Mesendoderm (in vitro differentiated cells): ENCODE results near the gene FCN2.

Experiments
- DNase-seq: peaks from one replicate; pipeline ENCODE4 v3.0.0; 2013
- H2AK5ac ChIP-seq: 2 replicates; pipeline ENCODE4 v1.6.1; 2013; ENCODE audit warnings: low read length, inconsistent platforms
- H2BK120ac ChIP-seq: 2 replicates; pipeline ENCODE4 v1.6.1; 2013; ENCODE audit warnings: low read depth, mild to moderate bottlenecking, low read length, moderate library complexity, mixed read lengths
- H2BK15ac ChIP-seq: replicated peaks from 2 replicates; pipeline ENCODE4 v1.6.1; 2013; ENCODE audit warnings: low read depth, mild to moderate bottlenecking, moderate library complexity
- H2BK5ac ChIP-seq: 2 replicates; pipeline ENCODE4 v1.6.1; 2013; ENCODE audit warnings: low read length, inconsistent platforms
- H3K18ac ChIP-seq: 2 replicates; pipeline ENCODE4 v1.6.1; 2013; ENCODE audit warnings: mild to moderate bottlenecking, low read length, mixed read lengths
- H3K23ac ChIP-seq: one replicate; pipeline ENCODE4 v1.6.1; 2013; ENCODE audit warnings: low read length
- H3K27ac ChIP-seq: 2 replicates; pipeline ENCODE4 v1.5.1; 2013; ENCODE audit warnings: low read depth, mild to moderate bottlenecking, inconsistent platforms, low read length, moderate library complexity
- H3K27me3 ChIP-seq: 2 replicates; pipeline ENCODE4 v1.6.1; 2013; ENCODE audit warnings: low read length, control low read depth, mild to moderate bottlenecking, inconsistent platforms; ENCODE audit not compliant: insufficient read depth, poor library complexity
- H3K36me3 ChIP-seq: 2 replicates; pipeline ENCODE4 v1.6.1; 2013; ENCODE audit warnings: low read length, inconsistent platforms; ENCODE audit not compliant: control insufficient read depth, insufficient read depth
- H3K4ac ChIP-seq: one replicate; pipeline ENCODE4 v1.6.1; 2013; ENCODE audit warnings: low read depth, mild to moderate bottlenecking, low read length, moderate library complexity
- H3K4me1 ChIP-seq: 2 replicates; pipeline ENCODE4 v1.6.1; 2013; ENCODE audit warnings: low read depth, low read length, inconsistent platforms; ENCODE audit not compliant: control insufficient read depth
- H3K4me2 ChIP-seq: 2 replicates; pipeline ENCODE4 v1.6.1; 2013; ENCODE audit warnings: low read length
- H3K4me3 ChIP-seq: 2 replicates; pipeline ENCODE4 v1.5.1; 2013; ENCODE audit warnings: mild to moderate bottlenecking, low read length
- H3K56ac ChIP-seq: one replicate; pipeline ENCODE4 v1.6.1; 2013; ENCODE audit warnings: low read length
- H3K79me1 ChIP-seq: 2 replicates; pipeline ENCODE4 v1.6.1; 2013; ENCODE audit warnings: low read length, inconsistent platforms
- H3K79me2 ChIP-seq: 2 replicates; pipeline ENCODE4 v1.6.1; 2013; ENCODE audit warnings: mild to moderate bottlenecking, low read length; ENCODE audit not compliant: control insufficient read depth, insufficient read depth
- H3K9ac ChIP-seq: 2 replicates; pipeline ENCODE4 v1.6.1; 2013; ENCODE audit warnings: low read length, inconsistent platforms
- H4K5ac ChIP-seq: one replicate; pipeline ENCODE4 v1.6.1; 2013; ENCODE audit warnings: low read length
- H4K8ac ChIP-seq: one replicate; pipeline ENCODE4 v1.6.1; 2013; ENCODE audit warnings: low read depth, mild to moderate bottlenecking, control low read depth, low read length, moderate library complexity
- WGBS: extraction: QIAGEN DNeasy Blood & Tissue Kit; methylation state at CpG from one replicate; pipeline ENCODE4 v1.1.7; 2013; ENCODE audit warnings: low lambda C conversion rate, missing lambda C conversion rate; ENCODE audit not compliant: insufficient coverage; ENCODE audit errors: extremely low coverage; 5-methylcytosine and 5-hydroxymethylcytosine counted together

FCN2 gene

DNA sequence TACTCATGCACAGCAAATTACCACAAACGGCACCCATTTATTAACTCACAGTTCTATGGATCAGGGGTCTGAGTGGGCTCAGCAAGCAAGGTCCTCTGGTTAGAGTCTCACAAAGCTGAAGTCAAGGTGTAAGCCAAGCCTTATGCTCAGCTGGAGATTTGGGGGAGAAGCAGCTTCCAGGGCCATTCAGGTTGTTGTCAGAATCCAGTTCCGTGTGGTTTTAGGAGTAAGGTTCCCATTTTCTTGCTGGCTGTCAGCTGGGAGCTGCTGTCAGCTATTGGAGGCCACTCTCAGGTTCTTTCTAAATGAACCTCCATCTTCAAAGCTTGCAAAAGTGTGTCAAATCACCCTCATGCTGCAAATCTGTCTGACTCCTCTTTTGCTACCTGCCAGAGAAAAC lies 17.7 kb downstream of the FCN2 start:
- H4K5ac ChIP-seq: no peak overlapping the region
- H3K23ac ChIP-seq: no peak overlapping the region
- no peak overlapping the region for H4K8ac ChIP-seq
- H2BK120ac ChIP-seq: no peak overlapping the region
- no peak overlapping the region for H2AK5ac ChIP-seq
- H3K18ac ChIP-seq: no peak overlapping the region
- no peak overlapping the region for H3K4me3 ChIP-seq
- no CpG with 5 or more reads among the region's 2 CpGs for whole genome bisulfite sequencing
- no peaks in the 10 kb centered on the region for H3K36me3 ChIP-seq
- H2BK15ac ChIP-seq: no peak overlapping the region
- H3K9ac ChIP-seq: no peak overlapping the region
- no peak overlapping the region for H3K4ac ChIP-seq
- no peak overlapping the region for H3K27ac ChIP-seq
- H3K79me1 ChIP-seq: no peaks in the 10 kb centered on the region
- no peaks in the 10 kb centered on the region for H3K79me2 ChIP-seq
- H3K56ac ChIP-seq: no peak overlapping the region
- H3K4me2 ChIP-seq: no peak overlapping the region
- H3K4me1 ChIP-seq: no peaks in the 10 kb centered on the region
- no peak for DNase-seq
- no peaks in the 10 kb centered on the region for H3K27me3 ChIP-seq
- no peak overlapping the region for H2BK5ac ChIP-seq

DNA sequence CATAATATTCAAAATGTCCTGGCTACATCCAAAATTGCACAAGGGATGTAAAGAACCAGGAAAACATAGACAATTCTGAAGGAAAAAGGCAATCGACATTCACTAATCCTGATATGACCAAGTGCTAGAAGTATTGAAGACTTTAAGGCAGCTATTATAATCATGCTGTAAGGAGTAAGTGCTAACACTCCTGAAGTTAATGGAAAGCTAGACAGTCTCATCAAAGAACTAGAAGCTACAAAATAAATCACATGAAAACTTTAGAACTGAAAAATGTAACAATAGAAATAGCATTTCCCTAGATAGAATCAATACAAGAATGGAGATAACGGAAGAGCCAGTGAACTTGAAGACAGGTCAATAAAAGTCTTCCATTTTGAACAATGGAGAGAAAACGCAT lies 18.6 kb downstream of the FCN2 start:
- Histone ChIP-seq H3K23ac (no peak overlapping the region), H4K5ac (no peak overlapping the region), H3K18ac (no peak overlapping the region), H3K56ac (no peak overlapping the region), H2BK120ac (no peak overlapping the region), H4K8ac (no peak overlapping the region), H3K27ac (no peak overlapping the region), H3K4ac (no peak overlapping the region), H3K27me3 (no peaks in the 10 kb centered on the region), H3K4me3 (no peak overlapping the region), H3K4me1 (no peaks in the 10 kb centered on the region), H3K36me3 (no peaks in the 10 kb centered on the region), H3K79me2 (no peaks in the 10 kb centered on the region), H3K9ac (no peak overlapping the region), H3K4me2 (no peak overlapping the region), H2BK5ac (no peak overlapping the region), H2AK5ac (no peak overlapping the region), H2BK15ac (no peak overlapping the region), H3K79me1 (no peaks in the 10 kb centered on the region)
- no CpG with 5 or more reads among the region's 3 CpGs for WGBS
- no peak for DNase-seq

DNA sequence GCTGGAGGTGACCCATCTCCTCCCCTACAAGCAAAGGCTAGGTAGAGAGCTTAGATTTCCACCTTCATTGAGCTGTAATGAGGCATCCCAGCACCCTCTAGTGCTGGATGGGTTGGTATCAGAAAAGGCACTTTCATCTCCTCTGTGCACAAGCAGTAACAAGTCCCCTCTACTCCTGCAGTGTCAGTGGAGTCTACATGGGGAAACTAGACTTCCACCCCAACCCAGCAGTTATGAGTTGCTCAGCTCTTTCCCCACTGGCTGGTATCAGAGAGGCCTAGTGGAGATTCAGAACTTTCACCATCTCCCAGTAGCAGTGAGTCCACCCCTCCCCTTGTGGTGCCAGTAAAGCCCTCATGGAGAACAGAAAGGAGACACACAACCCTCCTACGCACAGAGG lies 19.2 kb downstream of the FCN2 start:
- H3K18ac ChIP-seq: no peak overlapping the region
- H3K23ac ChIP-seq: no peak overlapping the region
- no peak overlapping the region for H4K5ac ChIP-seq
- no peak overlapping the region for H2BK120ac ChIP-seq
- H3K9ac ChIP-seq: no peak overlapping the region
- H2BK5ac ChIP-seq: no peak overlapping the region
- H3K79me2 ChIP-seq: no peaks in the 10 kb centered on the region
- H3K4me2 ChIP-seq: no peak overlapping the region
- H3K36me3 ChIP-seq: no peaks in the 10 kb centered on the region
- H4K8ac ChIP-seq: no peak overlapping the region
- no peaks in the 10 kb centered on the region for H3K27me3 ChIP-seq
- H3K79me1 ChIP-seq: no peaks in the 10 kb centered on the region
- H2BK15ac ChIP-seq: no peak overlapping the region
- H3K27ac ChIP-seq: no peak overlapping the region
- no peak for DNase-seq
- H2AK5ac ChIP-seq: no peak overlapping the region
- no CpG with 5 or more reads among the region's 1 CpG for WGBS
- no peaks in the 10 kb centered on the region for H3K4me1 ChIP-seq
- no peak overlapping the region for H3K56ac ChIP-seq
- no peak overlapping the region for H3K4ac ChIP-seq
- H3K4me3 ChIP-seq: no peak overlapping the region

DNA sequence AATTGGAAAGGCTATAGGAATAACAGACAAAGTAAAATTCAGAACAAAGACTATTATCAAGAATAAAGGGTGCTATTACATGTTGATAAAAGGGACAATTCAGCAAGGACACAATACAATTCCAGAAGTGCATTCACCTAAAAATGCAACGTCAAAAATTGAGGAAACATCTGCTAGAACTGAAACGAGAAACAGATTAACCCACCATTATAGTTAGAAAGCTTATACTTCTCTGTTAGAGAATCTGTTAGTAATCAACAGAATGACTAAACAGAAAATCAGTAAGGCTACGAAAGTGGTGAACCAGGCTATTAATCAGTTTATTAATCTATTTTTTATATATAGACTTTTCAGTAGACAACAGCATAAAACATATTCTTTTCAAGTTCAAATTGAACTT lies 22.3 kb downstream of the FCN2 start:
- Histone ChIP-seq H3K56ac (no peak overlapping the region), H3K36me3 (no peaks in the 10 kb centered on the region), H4K8ac (no peak overlapping the region), H3K27me3 (no peaks in the 10 kb centered on the region), H2AK5ac (no peak overlapping the region), H2BK5ac (no peak overlapping the region), H3K4me2 (no peak overlapping the region), H2BK15ac (no peak overlapping the region), H3K23ac (no peak overlapping the region), H2BK120ac (no peak overlapping the region), H3K4me3 (no peak overlapping the region), H3K9ac (no peak overlapping the region), H3K27ac (no peak overlapping the region), H3K4ac (no peak overlapping the region), H3K79me2 (no peaks in the 10 kb centered on the region), H4K5ac (no peak overlapping the region), H3K79me1 (no peaks in the 10 kb centered on the region), H3K18ac (no peak overlapping the region), H3K4me1 (no peaks in the 10 kb centered on the region)
- DNase-seq: no peak
- WGBS: no CpG with 5 or more reads among the region's 3 CpGs

DNA sequence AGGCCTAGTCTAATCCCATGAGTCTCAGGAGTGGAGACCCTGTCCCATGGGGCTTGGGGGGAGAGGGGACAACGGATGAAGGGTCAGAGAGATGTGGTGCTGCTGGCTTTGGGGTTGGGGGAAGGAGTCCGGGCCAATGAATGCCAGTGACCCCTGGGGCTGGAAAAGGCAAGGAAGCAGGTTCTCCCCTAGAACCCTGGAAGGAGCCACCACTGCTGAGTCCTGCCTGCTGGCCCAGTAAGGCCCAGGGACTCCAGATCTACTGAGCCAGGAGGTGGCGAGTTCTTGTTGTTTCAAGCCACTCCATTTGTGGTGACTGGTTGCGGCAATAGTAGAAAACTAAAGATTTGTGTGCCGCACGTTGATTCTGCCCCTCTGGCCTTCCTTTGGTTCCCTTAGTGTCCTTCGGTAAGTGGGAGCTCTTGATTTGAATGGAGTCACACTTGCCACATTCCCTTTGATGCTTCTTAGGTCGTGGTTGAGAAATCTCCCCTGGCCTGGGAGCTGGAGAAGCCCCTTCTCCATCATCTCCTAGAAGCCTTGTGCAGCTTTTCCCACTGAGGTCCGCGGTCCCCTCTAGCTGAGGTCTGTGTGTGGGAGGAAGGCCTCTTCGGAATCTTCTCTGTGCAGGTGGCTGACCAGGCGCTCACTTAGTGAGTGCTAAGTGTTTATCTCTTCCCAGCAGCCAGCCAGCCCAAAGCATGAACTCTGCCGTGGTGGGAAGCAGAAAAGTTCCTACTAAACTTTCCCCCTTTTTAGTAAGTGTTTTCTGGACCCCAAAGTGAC lies 28.1 kb downstream of the FCN2 start:
- Histone ChIP-seq H3K79me1 (no peaks in the 10 kb centered on the region), H3K4me3 (no peak overlapping the region), H4K8ac (no peak overlapping the region), H3K4me1 (no peaks in the 10 kb centered on the region), H2AK5ac (no peak overlapping the region), H3K9ac (no peak overlapping the region), H2BK15ac (no peak overlapping the region), H3K56ac (no peak overlapping the region), H3K27ac (no peak overlapping the region), H3K18ac (no peak overlapping the region), H3K4ac (no peak overlapping the region), H2BK120ac (no peak overlapping the region), H3K79me2 (no peaks in the 10 kb centered on the region), H3K36me3 (no peaks in the 10 kb centered on the region), H2BK5ac (no peak overlapping the region), H4K5ac (no peak overlapping the region), H3K4me2 (no peak overlapping the region), H3K23ac (no peak overlapping the region), H3K27me3 (no peaks in the 10 kb centered on the region)
- WGBS: no CpG with 5 or more reads among the region's 13 CpGs
- DNase-seq: no peak
